Measurements from ENCODE around the gene RAB31.
"Not testable (repeated sequence)": the region's sequence is repeated elsewhere in the genome, so short reads cannot be mapped to it uniquely, and the experiment has no call there.

RAB31 gene

GRCh38 chr18:9768071-9768691 is 60.1 kb downstream of the RAB31 start:
- not testable (repeated sequence) for H3K4me1 ChIP-seq (ENCODE audit: insufficient read depth, low read length); H2AFZ ChIP-seq (ENCODE audit: low read depth, low read length); H3K27me3 ChIP-seq (ENCODE audit: insufficient read depth, low read length); H3K36me3 ChIP-seq (ENCODE audit: insufficient read depth, low read length); H3K4me3 ChIP-seq (ENCODE audit: low read length); H3K9me3 ChIP-seq (ENCODE audit: low read length)

GRCh38 chr18:9770111-9770510 is 62.0 kb downstream of the RAB31 start:
- not testable (repeated sequence) for H3K27me3 ChIP-seq (ENCODE audit: insufficient read depth, low read length); H2AFZ ChIP-seq (ENCODE audit: low read depth, low read length); H3K4me3 ChIP-seq (ENCODE audit: low read length); H3K9me3 ChIP-seq (ENCODE audit: low read length); H3K4me1 ChIP-seq (ENCODE audit: insufficient read depth, low read length); H3K36me3 ChIP-seq (ENCODE audit: insufficient read depth, low read length)

- no peaks in the 10 kb centered on the region for H3K4me1 ChIP-seq (ENCODE audit: insufficient read depth, low read length)
- no peak overlapping the region for H3K4me3 ChIP-seq (ENCODE audit: low read length)
Measured at GRCh38 chr18:9771261-9771976, 63.3 kb downstream of the RAB31 start.

GRCh38 chr18:9771977-9772660 is 64.0 kb downstream of the RAB31 start:
- Histone ChIP-seq H3K9me3 (ENCODE audit: low read length) (no peaks in the 10 kb centered on the region), H2AFZ (ENCODE audit: low read depth, low read length) (no peak overlapping the region), H3K27me3 (ENCODE audit: insufficient read depth, low read length) (no peaks in the 10 kb centered on the region), H3K36me3 (ENCODE audit: insufficient read depth, low read length) (peaks cover 3% of the 10 kb centered on the region), H3K4me3 (ENCODE audit: low read length) (no peak overlapping the region), H3K4me1 (ENCODE audit: insufficient read depth, low read length) (no peaks in the 10 kb centered on the region)

More at GRCh38 chr18:9771261-9771976, 63.3 kb downstream of the RAB31 start:
- Histone ChIP-seq H2AFZ (ENCODE audit: low read depth, low read length) (no peak overlapping the region), H3K27me3 (ENCODE audit: insufficient read depth, low read length) (no peaks in the 10 kb centered on the region), H3K9me3 (ENCODE audit: low read length) (no peaks in the 10 kb centered on the region), H3K36me3 (ENCODE audit: insufficient read depth, low read length) (peaks cover under 1% of the 10 kb centered on the region)

GRCh38 chr18:9772847-9773677 is 65.0 kb downstream of the RAB31 start:
- Histone ChIP-seq H3K36me3 (ENCODE audit: insufficient read depth, low read length) (peaks cover 3% of the 10 kb centered on the region), H2AFZ (ENCODE audit: low read depth, low read length) (no peak overlapping the region), H3K27me3 (ENCODE audit: insufficient read depth, low read length) (no peaks in the 10 kb centered on the region), H3K4me3 (ENCODE audit: low read length) (no peak overlapping the region), H3K4me1 (ENCODE audit: insufficient read depth, low read length) (no peaks in the 10 kb centered on the region), H3K9me3 (ENCODE audit: low read length) (no peaks in the 10 kb centered on the region)

GRCh38 chr18:9774150-9774549 is 66.0 kb downstream of the RAB31 start:
- Histone ChIP-seq H3K27me3 (ENCODE audit: insufficient read depth, low read length) (no peaks in the 10 kb centered on the region), H3K4me3 (ENCODE audit: low read length) (no peak overlapping the region), H2AFZ (ENCODE audit: low read depth, low read length) (no peak overlapping the region), H3K4me1 (ENCODE audit: insufficient read depth, low read length) (no peaks in the 10 kb centered on the region), H3K36me3 (ENCODE audit: insufficient read depth, low read length) (peaks cover 3% of the 10 kb centered on the region), H3K9me3 (ENCODE audit: low read length) (no peaks in the 10 kb centered on the region)

- no peak overlapping the region for H3K4me3 ChIP-seq (ENCODE audit: low read length)
- H3K9me3 ChIP-seq (ENCODE audit: low read length), result no peaks in the 10 kb centered on the region
- peaks cover 3% of the 10 kb centered on the region for H3K36me3 ChIP-seq (ENCODE audit: insufficient read depth, low read length)
Measured at GRCh38 chr18:9775178-9775577, 67.1 kb downstream of the RAB31 start.

GRCh38 chr18:9779630-9780029 is 71.5 kb downstream of the RAB31 start:
- Histone ChIP-seq H3K4me3 (ENCODE audit: low read length) (no peak overlapping the region), H3K36me3 (ENCODE audit: insufficient read depth, low read length) (peaks cover 3% of the 10 kb centered on the region), H3K4me1 (ENCODE audit: insufficient read depth, low read length) (no peaks in the 10 kb centered on the region), H3K27me3 (ENCODE audit: insufficient read depth, low read length) (no peaks in the 10 kb centered on the region), H2AFZ (ENCODE audit: low read depth, low read length) (no peak overlapping the region), H3K9me3 (ENCODE audit: low read length) (no peaks in the 10 kb centered on the region)

More at GRCh38 chr18:9775178-9775577, 67.1 kb downstream of the RAB31 start:
- H3K4me1 ChIP-seq (ENCODE audit: insufficient read depth, low read length), result no peaks in the 10 kb centered on the region
- H2AFZ ChIP-seq (ENCODE audit: low read depth, low read length), result no peak overlapping the region
- H3K27me3 ChIP-seq (ENCODE audit: insufficient read depth, low read length), result no peaks in the 10 kb centered on the region

GRCh38 chr18:9782073-9782857 is 74.2 kb downstream of the RAB31 start:
- Histone ChIP-seq H3K4me1 (ENCODE audit: insufficient read depth, low read length) (no peaks in the 10 kb centered on the region), H3K9me3 (ENCODE audit: low read length) (no peaks in the 10 kb centered on the region), H3K27me3 (ENCODE audit: insufficient read depth, low read length) (no peaks in the 10 kb centered on the region), H3K4me3 (ENCODE audit: low read length) (no peak overlapping the region), H2AFZ (ENCODE audit: low read depth, low read length) (no peak overlapping the region), H3K36me3 (ENCODE audit: insufficient read depth, low read length) (no peaks in the 10 kb centered on the region)

GRCh38 chr18:9786631-9787030 is 78.5 kb downstream of the RAB31 start:
- Histone ChIP-seq H2AFZ (ENCODE audit: low read depth, low read length) (no peak overlapping the region), H3K27me3 (ENCODE audit: insufficient read depth, low read length) (no peaks in the 10 kb centered on the region), H3K4me1 (ENCODE audit: insufficient read depth, low read length) (no peaks in the 10 kb centered on the region), H3K4me3 (ENCODE audit: low read length) (no peak overlapping the region), H3K36me3 (ENCODE audit: insufficient read depth, low read length) (no peaks in the 10 kb centered on the region), H3K9me3 (ENCODE audit: low read length) (no peaks in the 10 kb centered on the region)

GRCh38 chr18:9787036-9787435 is 78.9 kb downstream of the RAB31 start:
- Histone ChIP-seq H3K27me3 (ENCODE audit: insufficient read depth, low read length) (no peaks in the 10 kb centered on the region), H3K36me3 (ENCODE audit: insufficient read depth, low read length) (no peaks in the 10 kb centered on the region), H3K9me3 (ENCODE audit: low read length) (no peaks in the 10 kb centered on the region), H3K4me3 (ENCODE audit: low read length) (no peak overlapping the region), H3K4me1 (ENCODE audit: insufficient read depth, low read length) (no peaks in the 10 kb centered on the region), H2AFZ (ENCODE audit: low read depth, low read length) (no peak overlapping the region)

- no peaks in the 10 kb centered on the region for H3K9me3 ChIP-seq (ENCODE audit: low read length)
- no peak overlapping the region for H2AFZ ChIP-seq (ENCODE audit: low read depth, low read length)
- no peaks in the 10 kb centered on the region for H3K27me3 ChIP-seq (ENCODE audit: insufficient read depth, low read length)
- no peaks in the 10 kb centered on the region for H3K4me1 ChIP-seq (ENCODE audit: insufficient read depth, low read length)
- H3K36me3 ChIP-seq (ENCODE audit: insufficient read depth, low read length), result no peaks in the 10 kb centered on the region
- no peak overlapping the region for H3K4me3 ChIP-seq (ENCODE audit: low read length)
Measured at GRCh38 chr18:9787712-9788111, 79.6 kb downstream of the RAB31 start.
